WTC11 (cell line): ENCODE data around the gene NCOA1.

ENCODE experiments used
- CREB1 ChIP-seq: sonication (generic); formaldehyde crosslinking; IDR thresholded peaks from 2 replicates; pipeline ENCODE4 v1.8.0; 2023; ENCODE audit warnings: mild to moderate bottlenecking, missing genetic modification reagents
- CREM ChIP-seq: sonication (generic); formaldehyde crosslinking; IDR thresholded peaks from 2 replicates; pipeline ENCODE4 v1.8.1; 2022; ENCODE audit warnings: mild to moderate bottlenecking, missing genetic modification reagents, moderate library complexity
- CTCF ChIP-seq: fragments of 200-600 bp; IDR thresholded peaks from 2 replicates; pipeline ENCODE4 v1.8.0; 2022; ENCODE audit warnings: antibody characterized with exemption
- ETV6 ChIP-seq: sonication (generic); formaldehyde crosslinking; IDR thresholded peaks from 2 replicates; pipeline ENCODE4 v1.8.1; 2022; ENCODE audit warnings: mild to moderate bottlenecking, missing genetic modification reagents
- FOXJ3 ChIP-seq: sonication (generic); formaldehyde crosslinking; IDR thresholded peaks from 2 replicates; pipeline ENCODE4 v1.9.0; 2021; ENCODE audit warnings: missing genetic modification reagents, mild to moderate bottlenecking, borderline replicate concordance
- FOXK1 ChIP-seq: sonication (generic); formaldehyde crosslinking; IDR thresholded peaks from 2 replicates; pipeline ENCODE4 v1.8.0; 2022; ENCODE audit warnings: mild to moderate bottlenecking, moderate library complexity, missing genetic modification reagents
- TCF7 ChIP-seq: sonication (generic); formaldehyde crosslinking; IDR thresholded peaks from 2 replicates; pipeline ENCODE4 v1.8.0; 2022; ENCODE audit warnings: mild to moderate bottlenecking, low read depth, missing genetic modification reagents, moderate library complexity

DNA sequence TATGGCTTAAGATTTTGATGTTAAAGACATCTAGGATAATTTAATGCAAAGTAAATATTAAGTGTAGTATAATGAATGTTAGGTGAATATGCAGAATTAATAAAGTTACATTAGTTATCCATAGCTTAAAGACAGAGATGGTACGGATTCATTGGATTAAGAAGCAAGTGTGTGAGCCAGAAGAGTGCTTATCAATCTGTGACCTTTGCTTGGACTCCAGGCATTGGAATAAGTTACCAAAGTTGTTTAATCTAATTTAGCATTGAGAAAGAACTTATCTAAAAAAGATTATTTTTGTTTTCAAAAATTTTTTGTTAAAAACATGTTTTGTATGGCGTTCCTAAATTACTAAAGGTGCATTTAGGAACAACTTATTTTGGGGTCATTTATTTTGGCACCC, 23.8 kb downstream of the NCOA1 start:
- TF ChIP-seq CTCF, result no peak
- TF ChIP-seq TCF7 (CRISPR knock-in tag), result no peak
- TF ChIP-seq CREM (CRISPR knock-in tag), result no peak
- TF ChIP-seq FOXK1, result no peak
- TF ChIP-seq FOXJ3 (CRISPR knock-in tag), result no peak
- no peak for TF ChIP-seq CREB1 (CRISPR knock-in tag)
- TF ChIP-seq ETV6 (CRISPR knock-in tag), result no peak
